Measurements from ENCODE around the gene ZNF207. TPM values are rescaled to one million over a fixed set of nuclear protein-coding genes. Genes with fewer than 3 reads are reported as not detected.

ZNF207 gene
- total and polyA plus RNA-seq, 2 of the 8 experiments (the other 6 are each of a cell fraction or from before 2014, with no cell fraction given) = 268 to 286 TPM

- FAIRE-seq = no peak
- ChIA-PET POLR2A (ENCODE audit: partially characterized antibody) (interaction anchor here (1.6 to 2.7 kb wide), 3 partner anchors 9 to 20 kb away, joined by 7 to 8 read pairs (median 7); no protein-coding TSS in a partner anchor), CTCF (ENCODE audit: partially characterized antibody) (interaction anchor here (1.0 to 1.3 kb wide), 2 partner anchors 10 to 12 kb away, joined by 4 to 5 read pairs; no protein-coding TSS in a partner anchor)
- TF ChIP-seq ZNF274 (IDR thresholded peaks at IDR 0.05; ENCODE audit: borderline replicate concordance, extremely low read depth, low read length) (no peak), RBBP5 (IDR thresholded peaks at IDR 0.05; ENCODE audit: borderline replicate concordance, low read depth, low read length) (no peak), EZH2 (IDR thresholded peaks at IDR 0.05; ENCODE audit: low read depth, low read length, severe bottlenecking) (no peak), NANOG (IDR thresholded peaks at IDR 0.05; ENCODE audit: insufficient read depth, low read depth, low read length, poor library complexity, severe bottlenecking) (no peak), SIRT6 (IDR thresholded peaks at IDR 0.05; ENCODE audit: low read length) (no peak), POLR2AphosphoS5 (IDR thresholded peaks at IDR 0.05; ENCODE audit: low read depth, low read length) (no peak), BACH1 (IDR thresholded peaks at IDR 0.05; ENCODE audit: low read length) (no peak), CTCF (IDR thresholded peaks at IDR 0.05; ENCODE audit: control extremely low read depth in 1 of 3, insufficient read depth in 1 of 3, low read depth in 1 of 3, low read length in 3 of 3) (no peak), KDM5A (IDR thresholded peaks at IDR 0.05; ENCODE audit: low read length) (no peak)
- Histone ChIP-seq H3K4me1 (replicated peaks in 1 of 4; ENCODE audit: control insufficient read depth in 3 of 4, insufficient read depth in 4 of 4, low read length in 3 of 4) (no peaks in the 10 kb centered on the region), H3K23ac (ENCODE audit: insufficient read length) (no peak overlapping the region), H2BK20ac (ENCODE audit: low read length) (no peak overlapping the region), H2BK5ac (ENCODE audit: low read depth, low read length) (no peak overlapping the region), H2AK5ac (ENCODE audit: low read depth, low read length) (no peak overlapping the region), H2AFZ (ENCODE audit: low read length) (no peak overlapping the region), H4K20me1 (replicated peaks in 1 of 2; ENCODE audit: control insufficient read depth in 1 of 2, insufficient read depth in 2 of 2, low read length in 2 of 2) (no peaks in the 10 kb centered on the region), H2BK12ac (ENCODE audit: low read depth, low read length) (no peak overlapping the region), H2BK15ac (ENCODE audit: low read length) (no peak overlapping the region), H3K79me1 (ENCODE audit: low read depth, low read length) (no peaks in the 10 kb centered on the region), H3K14ac (ENCODE audit: insufficient read length) (no peak overlapping the region), H4K5ac (ENCODE audit: insufficient read length, low read depth, low read length) (no peak overlapping the region), H3K9me3 (ENCODE audit: insufficient read depth in 2 of 2, low read depth in 1 of 2, low read length in 1 of 2) (no peaks in the 10 kb centered on the region), H3K9ac (replicated peaks in 1 of 4; ENCODE audit: extremely low read depth in 1 of 4, low read depth in 3 of 4, low read length in 3 of 4) (no peak overlapping the region), H3K27me3 (replicated peaks in 1 of 4; ENCODE audit: control insufficient read depth in 3 of 4, extremely low read depth in 1 of 4, insufficient read depth in 3 of 4, low read length in 3 of 4) (no peaks in the 10 kb centered on the region), H4K8ac (ENCODE audit: extremely low read depth, insufficient read depth, low read length) (no peak overlapping the region), H3K56ac (replicated peaks; ENCODE audit: insufficient read length, low read depth, low read length) (no peak overlapping the region), H3K36me3 (ENCODE audit: control insufficient read depth in 2 of 4, insufficient read depth in 4 of 4, low read length in 3 of 4) (peaks cover 12 to 31% (median 19%) of the 10 kb centered on the region in 4 experiments), H4K91ac (replicated peaks; ENCODE audit: insufficient read length, low read length) (no peak overlapping the region), H3K4me2 (ENCODE audit: insufficient read depth in 1 of 2, low read depth in 2 of 2, low read length in 2 of 2) (no peak overlapping the region), H3K18ac (ENCODE audit: extremely low read depth, low read length) (no peak overlapping the region), H2BK120ac (replicated peaks; ENCODE audit: low read depth, low read length) (no peak overlapping the region), H3K27ac (ENCODE audit: low read depth, low read length) (no peak overlapping the region), H3K4me3 (ENCODE audit: extremely low read depth in 1 of 4, insufficient read depth in 2 of 4, low read depth in 3 of 4, low read length in 4 of 4) (no peak overlapping the region), H3K4ac (replicated peaks; ENCODE audit: insufficient read length, low read depth, low read length) (no peak overlapping the region), H3K23me2 (ENCODE audit: low read depth, low read length) (no peaks in the 10 kb centered on the region), H3K79me2 (ENCODE audit: control insufficient read depth in 1 of 2, insufficient read depth in 2 of 2, low read length in 2 of 2) (no peaks in the 10 kb centered on the region)
- 93% methylated on average over 3 of the region's 3 CpGs; no CpG with 5 or more reads in 1 of the 2 experiments for WGBS, 2 experiments (ENCODE audit: extremely low coverage in 1 of 2, insufficient coverage in 1 of 2, insufficient read length in 1 of 2, insufficient replicate concordance in 2 of 2, low coverage in 1 of 2, low lambda C conversion rate in 2 of 2, missing lambda C conversion rate in 1 of 2)
- no peak for DNase-seq (ENCODE audit: low read depth in 1 of 2, low spot score in 2 of 2)
Measured at GRCh38 chr17:32331243-32332040, 18.5 kb upstream of the ZNF207 start.
